GM18508 (cell line): ENCODE results near the gene DTWD2.
A peak's percentile ranks its signal among the peaks of the same experiment; 100 is the strongest.

Experiments
- ATAC-seq: cut with Tn5 transposase; IDR thresholded peaks from one replicate; pipeline ENCODE4 v1.9.1; 2021; ENCODE audit warnings: moderate number of reproducible peaks; ENCODE audit not compliant: insufficient read depth, unreplicated experiment

The DTWD2 gene

DNA sequence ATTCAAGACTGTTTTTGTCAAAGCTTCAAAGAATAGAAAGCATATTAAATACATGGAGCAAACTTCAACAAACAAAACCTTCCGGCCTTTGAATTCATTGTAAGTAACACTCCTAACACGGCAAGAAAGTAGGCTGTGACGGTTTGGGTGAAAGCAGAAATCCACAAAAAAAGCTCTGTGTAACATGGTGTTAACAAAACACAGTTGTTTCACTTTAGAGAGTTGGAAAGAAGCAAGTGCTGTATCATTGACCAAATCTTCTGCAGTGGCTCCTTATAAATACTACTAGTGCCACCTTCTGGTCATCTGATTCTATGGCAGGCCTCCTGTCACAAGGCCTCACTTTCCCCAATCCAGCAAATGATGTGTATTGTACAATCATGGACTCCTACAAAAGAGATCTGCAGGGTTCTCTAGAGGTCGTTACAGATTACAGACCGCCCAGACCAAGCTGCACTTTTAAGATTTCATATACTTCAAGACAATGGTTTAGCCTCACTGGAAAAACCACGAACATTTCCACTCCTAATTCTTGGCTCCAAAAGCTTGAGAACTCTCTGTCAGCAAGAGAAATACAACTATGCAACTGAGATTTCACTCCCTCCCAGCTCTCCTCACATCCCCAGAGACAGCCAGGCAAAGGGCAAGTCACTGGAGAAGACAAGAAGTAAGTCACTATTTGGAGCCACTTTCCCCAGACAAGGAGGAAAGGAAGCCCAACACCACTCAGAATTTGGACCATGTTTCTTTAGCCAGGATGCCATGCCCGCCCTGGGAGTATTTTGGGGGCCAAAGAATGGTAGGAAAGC, 196.2 kb downstream of the DTWD2 start:
- ATAC-seq, result peak; percentile 95

- no peak for ATAC-seq
Measured at GRCh38 chr5:118789366-118789765, 199.0 kb downstream of the DTWD2 start.

- no peak for ATAC-seq
Measured at GRCh38 chr5:118788351-118788750, 200.0 kb downstream of the DTWD2 start.
